Stimulated activated effector memory CD8-positive, alpha-beta T cell treated with anti-CD3 and anti-CD28 coated beads, Interleukin-12 subunit alpha, Interleukin-12 subunit beta, amount 100 ng/mL, for 72 hours (primary cell): ENCODE data around the gene PDE6C.
A peak's percentile ranks its signal among the peaks of the same experiment; 100 is the strongest.

Source experiments
- ATAC-seq: fragments of 150-1000 bp; cut with Tn5 transposase; 2 replicates; pipeline ENCODE4 v1.10.0; 2021
- DNase-seq, 2 donors: peaks; one replicate each; pipeline ENCODE4 v3.0.0; 2021 to 2022; ENCODE audit warnings: low spot score in 2 of 2
- H3K27ac Mint-ChIP-seq: one replicate; pipeline ENCODE4 v1.8.0; 2022; ENCODE audit warnings: mild to moderate bottlenecking, mixed read lengths
- H3K36me3 Mint-ChIP-seq: one replicate; pipeline ENCODE4 v1.8.0; 2022; ENCODE audit warnings: mild to moderate bottlenecking, mixed read lengths
- H3K4me1 Mint-ChIP-seq: one replicate; pipeline ENCODE4 v1.8.0; 2022; ENCODE audit warnings: mixed read lengths
- H3K4me3 Mint-ChIP-seq: one replicate; pipeline ENCODE4 v1.8.0; 2022; ENCODE audit warnings: mild to moderate bottlenecking, mixed read lengths
- H3K9me3 Mint-ChIP-seq: one replicate; pipeline ENCODE4 v1.8.0; 2022; ENCODE audit warnings: mixed read lengths

PDE6C gene

DNA sequence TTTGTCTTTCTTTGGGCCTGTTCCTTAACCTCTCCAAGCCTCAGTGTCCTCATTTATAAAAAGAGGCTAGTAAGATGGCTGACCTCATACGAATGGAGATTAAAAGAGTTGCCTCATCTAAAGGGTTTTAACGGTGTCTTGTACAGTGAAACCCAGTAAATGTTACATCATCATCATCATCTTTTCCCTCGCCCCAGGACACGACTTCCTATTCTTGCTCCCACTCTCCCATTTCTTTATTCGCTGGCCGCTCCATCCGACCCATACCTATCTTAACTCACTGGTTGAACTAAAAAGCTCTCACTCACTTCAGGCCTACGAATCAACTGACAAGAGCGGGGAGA lies 89.5 kb downstream of the PDE6C start:
- ATAC-seq (peak; percentile 33), DNase-seq (peak in 1 of 2 donors; percentile 61)
- no peak overlapping the region for H3K4me3 Mint-ChIP-seq
- H3K36me3 Mint-ChIP-seq, result peaks cover 34% of the 10 kb centered on the region
- H3K27ac Mint-ChIP-seq, result no peak overlapping the region
- H3K4me1 Mint-ChIP-seq, result peaks cover 6% of the 10 kb centered on the region
- no peaks in the 10 kb centered on the region for H3K9me3 Mint-ChIP-seq

DNA sequence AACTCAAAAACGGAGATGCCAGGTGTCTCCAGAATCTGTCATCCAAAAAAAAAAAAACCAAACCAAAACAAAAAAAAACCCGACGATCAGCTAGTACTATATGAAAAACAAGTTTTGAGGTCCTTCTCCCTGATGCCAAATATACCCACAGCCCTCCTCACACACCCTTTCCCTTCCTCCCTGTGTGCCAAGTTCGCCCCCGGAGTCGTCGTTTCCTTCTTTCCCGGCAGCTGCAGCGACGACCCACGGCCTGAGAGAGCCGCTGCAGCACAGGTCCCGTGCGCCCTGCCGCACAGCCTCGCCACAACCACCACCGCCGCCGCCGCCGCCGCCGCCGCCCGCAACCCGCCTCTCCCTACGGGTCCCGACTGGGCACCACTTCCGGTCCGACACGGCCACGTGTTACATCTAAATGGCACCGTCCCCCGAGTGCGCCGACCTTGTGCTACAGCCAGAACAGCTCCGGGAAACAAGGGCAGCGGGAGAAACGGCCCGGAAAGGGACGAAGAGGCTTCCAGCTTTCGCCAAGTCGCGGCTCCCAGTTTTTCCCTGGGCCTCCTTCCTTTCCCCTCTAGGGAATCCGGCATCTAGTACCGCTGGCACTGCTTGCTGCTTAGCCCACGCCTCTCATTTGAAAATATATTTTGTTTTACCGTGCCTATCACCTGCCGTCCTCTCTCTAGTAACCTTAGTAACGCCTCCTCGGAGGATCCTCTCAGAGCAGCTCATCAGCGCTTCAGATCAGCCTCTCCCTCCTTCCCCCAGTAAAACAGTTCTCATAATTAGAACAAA lies 90.1 kb downstream of the PDE6C start, which contains the start of gene FRA10AC1:
Gene FRA10AC1 (minus strand): TSS at position 383 of the 792 bp plus-strand sequence. CDS start 2,486 bp downstream, outside the sequence.
- Mint-ChIP-seq H3K4me3 (no peak within 1 kb of the TSS), H3K4me1 (peaks cover under 1% of the 10 kb centered on the region), H3K36me3 (peaks cover 28% of the 10 kb centered on the region), H3K9me3 (no peaks in the 10 kb centered on the region), H3K27ac (no peak within 1 kb of the TSS)
- DNase-seq (peak; percentile 92 to 98), ATAC-seq (peak; percentile 97)

DNA sequence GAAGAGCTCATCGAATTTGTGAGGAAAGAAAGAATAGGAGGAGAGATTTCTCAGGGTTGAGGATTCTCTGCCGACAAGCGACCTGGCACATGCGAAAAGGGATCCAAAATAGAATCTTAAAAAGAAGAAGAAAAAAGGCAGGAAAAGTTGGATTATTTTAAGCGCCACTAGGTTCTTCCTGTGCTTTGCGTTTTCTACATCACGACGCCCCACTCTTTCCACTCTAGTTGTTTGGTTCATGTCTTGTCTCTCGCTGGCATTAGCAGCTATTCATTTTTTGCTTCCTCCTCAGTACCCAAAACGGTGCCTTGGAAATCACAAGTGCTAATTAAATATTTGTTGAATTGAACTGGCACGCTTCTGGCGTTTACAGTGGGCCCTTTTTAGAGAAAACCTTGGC lies 90.7 kb downstream of the PDE6C start:
- H3K4me3 Mint-ChIP-seq, result no peak overlapping the region
- no peak for DNase-seq

DNA sequence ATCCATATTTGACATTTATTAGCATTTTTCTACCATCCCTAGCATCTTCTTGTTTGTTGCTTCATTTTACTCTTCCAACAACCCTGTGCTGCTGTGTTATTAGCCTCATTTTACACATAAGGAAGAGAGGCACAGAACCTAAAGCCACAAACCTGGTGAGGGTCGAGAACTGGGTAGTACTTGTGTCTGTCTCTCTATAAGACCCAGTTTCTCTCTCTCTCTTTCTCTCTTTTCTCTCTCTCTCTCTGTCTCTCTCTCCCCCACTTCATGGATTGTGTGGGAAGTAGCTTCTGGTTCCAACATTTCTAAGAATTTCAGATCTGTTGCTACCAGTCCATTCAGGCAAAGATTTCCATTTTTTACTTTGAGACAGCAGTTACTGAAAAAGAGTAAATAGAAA lies 91.5 kb downstream of the PDE6C start:
- no peaks in the 10 kb centered on the region for H3K9me3 Mint-ChIP-seq
- DNase-seq (no peak), ATAC-seq (no peak)
- peaks cover 14% of the 10 kb centered on the region for H3K36me3 Mint-ChIP-seq
- H3K4me3 Mint-ChIP-seq, result no peak overlapping the region
- no peaks in the 10 kb centered on the region for H3K4me1 Mint-ChIP-seq
- H3K27ac Mint-ChIP-seq, result no peak overlapping the region

More for the DNA sequence above, 90.7 kb downstream of the PDE6C start:
- no peak for ATAC-seq
- H3K27ac Mint-ChIP-seq, result no peak overlapping the region
- no peaks in the 10 kb centered on the region for H3K9me3 Mint-ChIP-seq
- peaks cover 21% of the 10 kb centered on the region for H3K36me3 Mint-ChIP-seq
- no peaks in the 10 kb centered on the region for H3K4me1 Mint-ChIP-seq

DNA sequence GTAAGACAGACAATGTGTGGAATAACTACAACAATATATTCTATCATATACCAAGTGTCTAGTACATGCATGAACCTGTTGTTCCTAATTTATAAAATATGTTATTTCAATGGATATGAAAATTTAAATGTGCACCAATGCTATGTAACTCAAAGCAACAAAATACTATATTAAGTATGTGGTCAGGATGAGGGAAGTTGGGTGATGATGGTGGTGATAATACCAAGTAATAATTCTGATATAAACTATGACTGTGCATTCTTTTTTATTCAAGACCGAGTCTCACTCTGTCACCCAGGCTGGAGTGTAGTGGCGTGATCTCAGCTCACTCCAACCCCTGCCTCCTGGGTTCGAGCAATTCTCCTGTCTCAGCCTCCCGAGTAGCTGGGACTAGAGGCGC lies 92.1 kb downstream of the PDE6C start:
- Mint-ChIP-seq H3K4me3 (no peak overlapping the region), H3K27ac (no peak overlapping the region), H3K36me3 (peaks cover 7% of the 10 kb centered on the region), H3K4me1 (no peaks in the 10 kb centered on the region), H3K9me3 (no peaks in the 10 kb centered on the region)
- DNase-seq, result no peak
- no peak for ATAC-seq

DNA sequence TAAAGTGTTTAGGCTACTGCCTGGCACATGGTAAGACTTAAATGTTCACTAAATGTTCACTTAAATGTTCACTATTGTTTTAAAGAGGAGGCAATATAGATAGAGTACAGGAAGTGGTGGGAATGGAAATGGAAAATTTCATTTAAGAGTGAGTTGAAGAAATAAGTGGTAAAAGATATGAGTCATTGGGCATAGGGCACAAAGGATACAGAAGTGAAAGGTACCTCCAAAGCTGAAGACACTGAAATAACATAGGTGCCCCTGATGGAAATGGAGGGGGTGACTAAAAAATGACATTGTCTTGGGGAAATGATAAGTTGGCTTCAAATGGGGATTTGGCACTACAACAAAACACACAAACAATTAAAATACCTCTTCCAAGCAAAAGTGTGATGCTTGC lies 95.3 kb downstream of the PDE6C start:
- peak; percentile 45 for ATAC-seq

GRCh38 chr10:93710333-93710909 lies 98.1 kb downstream of the PDE6C start:
- Mint-ChIP-seq H3K36me3 (no peaks in the 10 kb centered on the region), H3K27ac (no peak overlapping the region), H3K9me3 (no peaks in the 10 kb centered on the region), H3K4me3 (no peak overlapping the region), H3K4me1 (no peaks in the 10 kb centered on the region)
- DNase-seq (no peak), ATAC-seq (no peak)

More for the DNA sequence above, 95.3 kb downstream of the PDE6C start:
- H3K27ac Mint-ChIP-seq, result no peak overlapping the region
- no peaks in the 10 kb centered on the region for H3K4me1 Mint-ChIP-seq
- H3K4me3 Mint-ChIP-seq, result no peak overlapping the region
- H3K36me3 Mint-ChIP-seq, result no peaks in the 10 kb centered on the region
- no peak for DNase-seq
- H3K9me3 Mint-ChIP-seq, result no peaks in the 10 kb centered on the region

DNA sequence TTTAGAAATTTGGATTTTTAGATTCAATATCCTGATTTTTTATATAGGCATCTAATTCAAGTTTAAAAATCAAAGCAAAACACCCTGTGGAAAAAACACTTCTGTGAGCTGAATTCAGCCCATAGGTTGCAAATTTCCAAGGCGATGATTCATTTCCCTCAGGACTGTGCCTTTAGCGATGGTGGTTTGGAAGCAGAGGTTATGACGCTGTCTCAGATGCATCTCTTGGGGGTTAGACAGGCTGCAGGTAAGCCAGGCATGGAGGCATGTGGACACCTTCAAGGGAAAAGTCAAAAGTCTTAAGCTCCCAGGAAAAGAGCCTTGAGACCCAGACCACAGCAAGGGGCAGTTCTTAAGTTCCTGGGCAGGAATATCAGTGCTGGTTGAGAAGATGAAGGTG lies 99.6 kb downstream of the PDE6C start:
- Mint-ChIP-seq H3K27ac (no peak overlapping the region), H3K9me3 (no peaks in the 10 kb centered on the region), H3K4me1 (no peaks in the 10 kb centered on the region), H3K36me3 (no peaks in the 10 kb centered on the region), H3K4me3 (no peak overlapping the region)
- ATAC-seq (no peak), DNase-seq (no peak)

DNA sequence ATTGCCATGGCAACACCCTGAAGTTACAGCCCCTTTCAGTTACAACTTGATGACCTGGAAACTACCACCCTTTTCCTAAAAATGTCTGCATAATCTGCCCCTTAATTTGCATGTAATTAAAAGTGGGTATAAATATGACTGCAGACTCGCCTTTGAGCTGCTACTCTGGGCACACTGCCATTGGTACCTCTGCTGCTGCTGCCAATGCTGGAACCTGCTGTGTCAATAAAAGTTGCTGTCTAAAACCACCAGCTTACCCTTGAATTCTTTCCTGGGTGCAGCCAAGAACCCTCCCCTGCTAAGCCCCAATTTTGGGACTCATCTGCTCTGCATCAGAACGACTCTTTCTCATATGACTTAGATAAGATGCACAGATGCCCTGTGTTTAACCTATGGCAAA lies 100.3 kb downstream of the PDE6C start:
- H3K27ac Mint-ChIP-seq, result no peak overlapping the region
- no peak overlapping the region for H3K4me3 Mint-ChIP-seq
- H3K9me3 Mint-ChIP-seq, result no peaks in the 10 kb centered on the region
- no peaks in the 10 kb centered on the region for H3K36me3 Mint-ChIP-seq
- no peak for DNase-seq
- no peak for ATAC-seq
- no peaks in the 10 kb centered on the region for H3K4me1 Mint-ChIP-seq

- no peaks in the 10 kb centered on the region for H3K36me3 Mint-ChIP-seq
- no peak overlapping the region for H3K4me3 Mint-ChIP-seq
- H3K9me3 Mint-ChIP-seq, result no peaks in the 10 kb centered on the region
- ATAC-seq (no peak), DNase-seq (no peak)
- no peak overlapping the region for H3K27ac Mint-ChIP-seq
- H3K4me1 Mint-ChIP-seq, result no peaks in the 10 kb centered on the region
These were observed 103.0 kb downstream of the PDE6C start for GRCh38 chr10:93715345-93715744.
